ENCODE results near the gene C4orf51. TPM values are rescaled to one million over a fixed set of nuclear protein-coding genes. Genes with fewer than 3 reads are reported as not detected.

Gene C4orf51
- total RNA-seq, 1 donor from 2014 or later, result not detected

- DNase-seq (ENCODE audit: low spot score in 2 of 2), result no peak
- FAIRE-seq, result no peak
Observed at GRCh38 chr4:145709336-145709735, 29.4 kb downstream of the C4orf51 start.

DNA sequence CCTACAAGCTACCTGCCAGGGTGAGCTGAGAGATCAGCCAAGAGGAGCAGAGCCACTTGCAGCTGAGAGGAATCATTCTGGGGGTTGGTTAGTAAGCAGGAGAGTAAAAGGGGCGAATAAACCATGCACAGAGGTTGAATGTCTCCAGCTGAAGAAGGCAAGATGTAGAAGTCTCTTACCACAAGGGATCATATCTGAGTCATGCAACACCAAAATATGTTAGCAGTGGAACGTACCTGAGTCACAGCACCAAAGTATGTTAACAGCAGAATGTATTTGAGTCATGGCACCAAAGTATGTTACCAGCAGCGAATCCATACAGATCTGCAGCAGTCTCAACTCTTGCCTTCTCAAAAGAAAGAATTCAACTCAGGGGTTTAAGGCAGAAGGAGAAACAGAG, 29.9 kb downstream of the C4orf51 start:
- DNase-seq (ENCODE audit: low spot score in 2 of 2) (no peak), FAIRE-seq (no peak)

DNA sequence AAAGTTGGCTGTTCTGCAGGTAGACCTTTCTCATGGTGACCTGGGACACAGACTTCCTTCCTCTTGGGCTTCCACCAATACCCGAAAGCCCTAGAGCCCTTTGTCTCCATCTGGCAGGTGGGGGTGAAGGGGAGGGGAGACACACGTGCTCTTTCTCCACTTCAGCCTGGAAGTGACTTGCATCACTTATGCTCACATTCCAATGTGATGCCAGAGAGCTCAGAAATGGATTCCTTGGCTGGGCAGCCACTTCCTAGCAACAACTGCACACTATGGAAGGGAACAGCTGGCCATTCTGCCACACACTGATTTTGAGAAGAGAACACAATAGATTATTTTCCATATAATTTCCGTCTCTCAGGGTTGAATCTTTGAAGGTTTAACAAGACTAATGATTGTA, 36.3 kb downstream of the C4orf51 start:
- no peak for FAIRE-seq
- DNase-seq (ENCODE audit: low spot score in 2 of 2), result no peak

GRCh38 chr4:145716661-145717200, 36.8 kb downstream of the C4orf51 start:
- FAIRE-seq, result no peak
- no peak for DNase-seq (ENCODE audit: low spot score in 2 of 2)

- no peak for FAIRE-seq
- DNase-seq (ENCODE audit: low spot score in 2 of 2), result no peak
Observed at GRCh38 chr4:145719752-145720624, 40.0 kb downstream of the C4orf51 start.

DNA sequence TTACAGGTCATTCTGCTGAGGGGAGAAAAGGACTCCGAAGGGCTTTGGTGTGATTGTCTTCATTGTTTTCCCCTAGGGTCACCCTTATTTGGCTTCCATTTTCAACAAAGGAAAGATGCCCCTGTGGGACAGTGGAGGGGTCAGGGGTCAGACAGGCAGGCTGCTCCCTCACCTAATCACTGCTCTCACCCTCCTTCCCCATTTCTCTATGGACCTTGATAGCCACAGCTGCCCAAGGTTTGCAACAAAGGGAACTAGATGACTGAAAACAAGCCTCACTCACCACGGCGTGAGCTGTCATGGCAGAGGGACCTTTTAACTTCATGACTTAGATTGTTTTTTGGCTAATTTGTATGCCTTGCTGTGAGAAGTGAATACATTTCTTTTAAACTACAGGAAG, 40.7 kb downstream of the C4orf51 start:
- no peak for DNase-seq (ENCODE audit: low spot score in 2 of 2)

DNA sequence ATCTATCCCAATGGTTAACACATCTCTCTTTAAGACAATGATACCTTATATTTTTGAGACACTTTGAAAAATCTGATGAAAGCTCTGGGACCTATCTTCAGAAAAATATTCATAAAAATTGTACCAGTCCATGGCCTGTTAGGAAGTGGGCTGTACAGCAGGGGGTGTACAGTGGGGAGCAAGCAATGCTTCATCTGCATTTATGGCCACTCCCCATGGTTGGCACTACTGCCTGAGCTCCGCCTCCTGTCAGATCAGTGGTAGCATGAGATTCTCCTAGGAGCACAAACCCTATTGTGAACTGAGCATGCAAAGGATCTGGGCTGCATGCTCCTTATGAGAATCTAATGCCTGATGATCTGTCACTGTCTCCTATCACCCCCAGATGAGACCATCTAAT, 42.6 kb downstream of the C4orf51 start:
- no peak for FAIRE-seq
- no peak for DNase-seq (ENCODE audit: low spot score in 2 of 2)

More for the DNA sequence above, 40.7 kb downstream of the C4orf51 start:
- FAIRE-seq, result no peak

- DNase-seq (ENCODE audit: low spot score in 2 of 2), result no peak
- no peak for FAIRE-seq
Observed at GRCh38 chr4:145723336-145723735, 43.4 kb downstream of the C4orf51 start.

DNA sequence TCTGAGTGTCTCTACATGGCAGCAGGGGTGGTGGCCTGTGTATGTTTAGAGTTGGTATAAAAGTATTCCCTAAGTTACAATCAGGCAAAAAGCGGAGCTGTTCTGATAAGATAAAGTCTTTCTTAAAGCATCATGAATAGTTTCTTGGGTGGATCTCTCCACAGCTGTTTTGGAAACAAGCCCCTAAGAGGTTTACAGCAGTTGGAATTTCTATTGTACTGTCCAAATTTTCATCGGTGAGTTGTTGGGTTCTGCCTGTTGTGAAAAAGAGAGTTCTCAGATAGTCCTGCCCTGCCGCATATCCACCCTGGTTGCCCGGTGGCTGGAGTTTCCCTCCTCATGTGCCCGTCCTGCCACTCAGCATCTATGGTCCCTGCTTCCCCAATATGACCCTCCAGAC, 50.1 kb downstream of the C4orf51 start:
- DNase-seq (ENCODE audit: low spot score in 2 of 2), result no peak
- no peak for FAIRE-seq

GRCh38 chr4:145731028-145731427, 51.1 kb downstream of the C4orf51 start:
- no peak for DNase-seq (ENCODE audit: low spot score in 2 of 2)
- no peak for FAIRE-seq

- DNase-seq (ENCODE audit: low spot score in 2 of 2), result no peak
- no peak for FAIRE-seq
Observed at GRCh38 chr4:145732001-145732815, 52.3 kb downstream of the C4orf51 start.

DNA sequence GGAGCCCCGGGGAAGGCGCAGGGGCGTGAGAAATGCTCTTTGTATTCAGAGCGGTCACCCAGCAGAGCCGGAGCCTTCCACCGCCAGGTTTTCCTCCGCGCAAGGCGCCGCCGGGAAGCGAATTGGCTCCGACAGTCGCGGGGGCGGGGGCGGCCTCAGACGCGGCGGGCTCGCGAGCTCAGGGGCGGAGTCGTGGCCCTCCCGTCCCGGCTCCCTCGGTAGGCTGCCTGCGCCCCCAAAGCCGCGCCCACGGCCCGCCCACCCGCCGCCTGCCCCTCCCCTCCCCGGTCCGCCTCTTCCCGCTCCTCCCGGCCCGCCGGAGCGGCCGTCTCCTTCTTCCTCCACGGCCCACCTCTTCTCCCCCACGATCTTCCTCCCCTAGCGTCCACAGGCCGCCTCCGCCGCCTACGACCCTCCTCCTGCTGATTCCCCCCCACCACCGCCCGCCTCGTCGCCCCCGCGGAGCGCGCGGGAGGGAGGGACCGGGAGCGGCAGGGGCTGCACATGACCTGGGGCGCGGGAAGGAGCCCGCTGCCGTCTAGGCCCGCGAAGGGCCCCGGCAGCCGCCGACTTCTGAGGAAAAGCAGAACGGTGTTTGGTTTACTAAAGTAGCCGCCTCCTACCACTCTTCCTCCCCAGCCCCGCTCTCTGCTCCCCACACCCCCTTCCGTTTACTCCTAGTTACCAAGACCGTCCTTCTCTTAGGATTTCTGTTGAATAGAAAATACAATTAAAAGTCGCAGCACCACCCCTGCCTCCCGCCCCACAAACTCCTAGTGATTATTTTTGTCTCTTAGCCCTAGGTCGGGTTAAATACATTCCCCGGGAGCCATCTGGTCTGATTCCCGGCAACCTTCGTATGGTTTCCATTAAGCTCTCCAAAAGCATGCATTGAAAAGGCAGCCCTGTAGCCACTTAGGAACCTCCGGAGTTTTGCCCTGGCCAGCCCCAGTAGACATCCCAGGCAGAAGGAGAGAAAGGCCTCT, 53.2 kb downstream of the C4orf51 start:
- FAIRE-seq (no peak), DNase-seq (ENCODE audit: low spot score in 2 of 2) (peak; percentile 85 to 91)

DNA sequence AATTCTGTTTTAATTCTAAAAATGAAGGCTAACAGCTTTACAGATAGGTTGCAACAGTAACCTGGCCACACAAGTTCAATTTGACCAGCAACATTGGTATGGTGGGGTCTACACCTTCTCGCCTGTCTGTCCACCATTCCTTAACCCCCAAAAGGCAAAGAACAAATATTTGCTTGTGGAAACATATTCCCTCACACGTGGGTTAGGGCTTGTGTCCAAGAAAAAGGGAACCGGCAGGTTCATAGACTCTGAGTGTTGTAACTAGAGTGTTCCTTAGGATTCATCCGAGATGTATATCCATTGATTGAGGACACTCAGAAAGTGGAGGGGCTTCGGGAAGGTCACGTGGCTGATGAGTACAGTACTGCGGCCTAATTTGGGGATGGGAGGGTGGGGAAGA, 54.1 kb downstream of the C4orf51 start:
- FAIRE-seq, result no peak

DNA sequence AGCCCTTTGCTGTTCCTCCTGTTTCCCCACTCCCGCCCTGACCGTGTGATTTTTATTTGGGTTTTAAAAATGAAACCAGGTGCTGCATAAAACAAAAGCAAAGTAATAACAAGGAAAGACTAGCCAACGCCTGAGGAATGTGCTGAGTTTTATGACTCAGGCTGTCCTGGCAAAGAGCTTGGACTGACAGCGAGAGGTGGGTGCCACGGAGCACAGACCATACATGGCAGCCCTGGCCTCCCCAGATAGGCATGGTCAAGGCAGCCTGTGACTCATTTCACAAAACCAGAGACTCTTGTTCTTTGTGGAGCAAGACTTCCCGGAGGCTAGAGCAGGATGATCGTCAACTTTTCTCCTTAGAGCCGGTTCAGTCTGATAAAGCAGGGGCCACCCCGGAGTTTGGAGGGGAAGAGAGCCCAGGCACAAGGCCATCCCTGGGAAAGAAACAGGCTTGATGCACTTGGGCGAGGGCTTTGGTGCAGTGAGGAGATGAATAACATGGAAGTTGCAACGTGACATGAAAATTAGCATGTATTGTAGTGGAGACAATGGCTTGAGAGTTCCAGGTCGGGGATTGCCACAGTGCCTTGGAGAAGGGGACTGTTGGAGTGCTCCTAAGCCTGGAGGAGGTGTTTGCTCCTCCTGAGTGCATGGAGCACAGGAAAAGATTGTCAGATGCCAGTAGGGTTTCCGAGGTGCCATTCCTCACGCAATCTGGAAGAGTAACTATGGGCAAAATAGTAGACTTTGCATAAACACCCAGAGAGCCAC, 54.8 kb downstream of the C4orf51 start:
- FAIRE-seq, result no peak
- no peak for DNase-seq (ENCODE audit: low spot score in 2 of 2)

More for the DNA sequence above, 54.1 kb downstream of the C4orf51 start:
- DNase-seq (ENCODE audit: low spot score in 2 of 2), result no peak

- FAIRE-seq, result no peak
- no peak for DNase-seq (ENCODE audit: low spot score in 2 of 2)
Observed at GRCh38 chr4:145735347-145735675, 55.4 kb downstream of the C4orf51 start.

GRCh38 chr4:145735827-145736226, 55.9 kb downstream of the C4orf51 start:
- FAIRE-seq (no peak), DNase-seq (ENCODE audit: low spot score in 2 of 2) (no peak)

- DNase-seq (ENCODE audit: low spot score in 2 of 2) (no peak), FAIRE-seq (no peak)
Observed at GRCh38 chr4:145736241-145736831, 56.4 kb downstream of the C4orf51 start.

DNA sequence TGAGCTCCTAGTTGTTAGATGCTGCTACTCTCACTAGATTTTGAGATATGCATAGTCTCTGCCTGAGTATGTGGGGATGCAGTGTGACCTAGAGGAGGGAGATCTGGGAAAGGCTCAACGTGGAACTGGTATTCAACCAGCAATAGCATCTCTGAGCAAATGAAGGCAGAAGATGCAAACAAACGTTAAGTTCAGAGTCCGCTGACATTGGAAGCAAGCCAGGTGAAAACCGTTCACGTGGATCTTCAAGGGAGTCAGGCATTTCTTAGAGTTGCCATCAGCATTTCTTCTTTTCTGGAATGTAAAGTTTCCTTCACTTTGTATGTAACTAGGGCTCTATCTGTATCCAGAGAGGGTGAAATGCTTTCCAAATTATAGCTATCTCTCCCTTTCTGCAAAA, 59.9 kb downstream of the C4orf51 start:
- FAIRE-seq (no peak), DNase-seq (ENCODE audit: low spot score in 2 of 2) (no peak)

GRCh38 chr4:145740806-145741205, 60.9 kb downstream of the C4orf51 start:
- no peak for DNase-seq (ENCODE audit: low spot score in 2 of 2)
- FAIRE-seq, result no peak

All from frontal cortex (tissue), 4 donors.